ENCODE measurements around the gene IMPDH1. TPM values are rescaled to one million over a fixed set of nuclear protein-coding genes. Genes with fewer than 3 reads are reported as not detected.
"Not testable (repeated sequence)": the region's sequence is repeated elsewhere in the genome, so short reads cannot be mapped to it uniquely, and the experiment has no call there.

IMPDH1 gene
- 10 to 100 TPM; 71.0 to 73.9 TPM for total RNA-seq

GRCh38 chr7:128409596-128410450 lies at the start of gene IMPDH1:
TSS of gene IMPDH1 (minus strand) at chr7:128409982. CDS start at chr7:128409901, 81 bp downstream.
- H3K27me3 Mint-ChIP-seq: peaks cover 14% of the 10 kb centered on the region
- H3K4me1 Mint-ChIP-seq: peaks cover 21% of the 10 kb centered on the region
- no peaks in the 10 kb centered on the region for H3K9me3 Mint-ChIP-seq
- peak within 1 kb of the TSS; percentile 90 for H3K4me3 Mint-ChIP-seq
- DNase-seq: peak; percentile 86
- H3K36me3 Mint-ChIP-seq: no peaks in the 10 kb centered on the region
- H3K27ac Mint-ChIP-seq: peak within 1 kb of the TSS; percentile 54

DNA sequence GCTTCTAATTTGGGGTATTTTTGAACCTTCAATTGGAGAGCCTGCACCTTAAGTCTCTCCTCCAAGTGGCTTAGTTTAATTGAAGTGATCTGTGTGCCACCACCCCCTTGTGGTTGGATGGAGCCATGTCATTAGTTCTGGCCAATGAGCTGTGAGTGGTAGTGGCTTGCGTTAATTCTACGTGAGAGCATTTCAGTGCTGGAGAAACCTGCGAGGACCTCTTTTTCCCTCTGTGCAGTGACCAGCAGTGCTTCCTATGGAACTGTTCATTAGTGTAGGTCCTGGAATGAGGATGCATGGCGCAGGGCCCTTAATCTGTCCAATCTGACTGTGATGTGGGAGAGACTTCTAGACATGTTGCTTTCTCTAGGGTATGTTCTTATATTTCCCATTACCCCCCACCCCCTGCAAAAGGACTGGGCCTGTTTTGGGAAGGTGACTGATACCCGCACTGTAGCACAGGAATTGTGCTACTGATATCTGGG lies 49.7 kb upstream of the IMPDH1 start:
- peaks cover 35% of the 10 kb centered on the region for H3K4me1 Mint-ChIP-seq
- peak overlapping the region; percentile 89 for H3K27ac Mint-ChIP-seq
- peaks cover 52% of the 10 kb centered on the region for H3K36me3 Mint-ChIP-seq
- peak; percentile 62 for DNase-seq
- H3K4me3 Mint-ChIP-seq: peak overlapping the region; percentile 96
- H3K9me3 Mint-ChIP-seq: no peaks in the 10 kb centered on the region
- H3K27me3 Mint-ChIP-seq: no peaks in the 10 kb centered on the region

GRCh38 chr7:128458956-128459355 lies 49.2 kb upstream of the IMPDH1 start:
- Mint-ChIP-seq H3K27me3 (no peaks in the 10 kb centered on the region), H3K9me3 (no peaks in the 10 kb centered on the region), H3K4me1 (peaks cover 40% of the 10 kb centered on the region), H3K36me3 (peaks cover 49% of the 10 kb centered on the region), H3K4me3 (peak overlapping the region; percentile 96), H3K27ac (peak overlapping the region; percentile 93)
- DNase-seq: peak; percentile 43

DNA sequence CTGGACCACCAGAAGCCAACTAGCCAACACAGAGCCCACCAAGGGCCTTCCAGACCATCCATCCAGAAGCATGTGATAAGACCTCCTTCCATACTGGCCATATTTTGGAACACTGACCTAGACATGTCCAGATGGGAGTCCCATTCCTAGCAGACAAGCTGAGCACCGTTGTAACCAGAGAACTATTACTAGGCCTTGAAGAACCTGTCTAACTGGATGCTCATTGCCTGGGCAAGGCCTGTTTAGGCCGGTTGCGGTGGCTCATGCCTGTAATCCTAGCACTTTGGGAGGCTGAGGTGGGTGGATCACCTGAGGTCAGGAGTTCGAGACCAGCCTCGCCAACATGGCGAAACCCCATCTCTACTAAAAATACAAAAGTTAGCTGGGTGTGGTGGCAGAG lies 47.6 kb upstream of the IMPDH1 start:
- not testable (repeated sequence) for H3K9me3 Mint-ChIP-seq, H3K27me3 Mint-ChIP-seq, DNase-seq
- Mint-ChIP-seq H3K27ac (peak overlapping the region; percentile 93), H3K4me3 (peak overlapping the region; percentile 96), H3K4me1 (peaks cover 48% of the 10 kb centered on the region), H3K36me3 (peaks cover 39% of the 10 kb centered on the region)

- H3K4me1 Mint-ChIP-seq: peaks cover 58% of the 10 kb centered on the region
- no peak for DNase-seq
- peaks cover 39% of the 10 kb centered on the region for H3K36me3 Mint-ChIP-seq
- H3K9me3 Mint-ChIP-seq: no peaks in the 10 kb centered on the region
- peak overlapping the region; percentile 96 for H3K4me3 Mint-ChIP-seq
- H3K27me3 Mint-ChIP-seq: peaks cover 15% of the 10 kb centered on the region
- H3K27ac Mint-ChIP-seq: peak overlapping the region; percentile 95
These were observed 46.5 kb upstream of the IMPDH1 start for GRCh38 chr7:128456255-128456725.

DNA sequence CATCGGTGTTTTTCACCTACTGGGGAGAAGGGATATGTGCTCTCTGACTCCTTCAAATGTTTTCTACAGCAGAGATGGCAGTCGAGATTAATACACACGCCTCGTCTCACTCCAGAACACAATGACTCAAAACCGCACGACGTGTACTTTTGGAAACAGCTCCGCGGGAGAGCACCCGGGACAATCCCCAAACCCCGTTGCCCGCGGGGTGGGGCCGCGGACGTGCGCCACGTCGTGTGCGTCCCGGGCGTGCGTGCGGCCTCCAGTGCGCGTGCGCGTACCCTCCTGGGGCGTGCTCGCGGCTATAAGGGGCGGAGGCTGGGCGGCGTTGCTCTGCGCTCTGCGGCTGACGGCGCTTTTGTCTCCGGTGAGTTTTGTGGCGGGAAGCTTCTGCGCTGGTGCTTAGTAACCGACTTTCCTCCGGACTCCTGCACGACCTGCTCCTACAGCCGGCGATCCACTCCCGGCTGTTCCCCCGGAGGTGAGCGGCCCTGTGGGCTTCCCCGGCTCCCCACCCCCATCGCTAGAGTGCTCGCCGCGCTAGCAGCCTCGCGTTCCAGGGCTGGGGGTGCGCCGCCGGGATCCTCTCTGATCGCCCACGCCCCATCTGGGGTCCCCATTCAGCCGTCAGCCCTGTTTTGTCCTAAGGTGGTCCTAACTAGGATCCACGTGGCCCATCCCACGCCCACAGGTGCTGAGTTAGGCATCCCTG lies 45.9 kb upstream of the IMPDH1 start, which contains the start of gene HILPDA:
Gene HILPDA, plus strand, starts transcription at position 336 of the 712 bp plus-strand sequence. CDS start 1,391 bp downstream, outside the sequence.
- Mint-ChIP-seq H3K4me1 (peaks cover 62% of the 10 kb centered on the region), H3K36me3 (peaks cover 39% of the 10 kb centered on the region), H3K9me3 (no peaks in the 10 kb centered on the region), H3K4me3 (peak within 1 kb of the TSS; percentile 96), H3K27ac (peak within 1 kb of the TSS; percentile 98), H3K27me3 (peaks cover 16% of the 10 kb centered on the region)
- DNase-seq: peak; percentile 99

- peaks cover 37% of the 10 kb centered on the region for H3K36me3 Mint-ChIP-seq
- H3K9me3 Mint-ChIP-seq: no peaks in the 10 kb centered on the region
- peaks cover 68% of the 10 kb centered on the region for H3K4me1 Mint-ChIP-seq
- H3K27ac Mint-ChIP-seq: peak overlapping the region; percentile 98
- no peak for DNase-seq
- peaks cover 16% of the 10 kb centered on the region for H3K27me3 Mint-ChIP-seq
- H3K4me3 Mint-ChIP-seq: peak overlapping the region; percentile 96
These were observed 45.2 kb upstream of the IMPDH1 start for GRCh38 chr7:128454808-128455542.

DNA sequence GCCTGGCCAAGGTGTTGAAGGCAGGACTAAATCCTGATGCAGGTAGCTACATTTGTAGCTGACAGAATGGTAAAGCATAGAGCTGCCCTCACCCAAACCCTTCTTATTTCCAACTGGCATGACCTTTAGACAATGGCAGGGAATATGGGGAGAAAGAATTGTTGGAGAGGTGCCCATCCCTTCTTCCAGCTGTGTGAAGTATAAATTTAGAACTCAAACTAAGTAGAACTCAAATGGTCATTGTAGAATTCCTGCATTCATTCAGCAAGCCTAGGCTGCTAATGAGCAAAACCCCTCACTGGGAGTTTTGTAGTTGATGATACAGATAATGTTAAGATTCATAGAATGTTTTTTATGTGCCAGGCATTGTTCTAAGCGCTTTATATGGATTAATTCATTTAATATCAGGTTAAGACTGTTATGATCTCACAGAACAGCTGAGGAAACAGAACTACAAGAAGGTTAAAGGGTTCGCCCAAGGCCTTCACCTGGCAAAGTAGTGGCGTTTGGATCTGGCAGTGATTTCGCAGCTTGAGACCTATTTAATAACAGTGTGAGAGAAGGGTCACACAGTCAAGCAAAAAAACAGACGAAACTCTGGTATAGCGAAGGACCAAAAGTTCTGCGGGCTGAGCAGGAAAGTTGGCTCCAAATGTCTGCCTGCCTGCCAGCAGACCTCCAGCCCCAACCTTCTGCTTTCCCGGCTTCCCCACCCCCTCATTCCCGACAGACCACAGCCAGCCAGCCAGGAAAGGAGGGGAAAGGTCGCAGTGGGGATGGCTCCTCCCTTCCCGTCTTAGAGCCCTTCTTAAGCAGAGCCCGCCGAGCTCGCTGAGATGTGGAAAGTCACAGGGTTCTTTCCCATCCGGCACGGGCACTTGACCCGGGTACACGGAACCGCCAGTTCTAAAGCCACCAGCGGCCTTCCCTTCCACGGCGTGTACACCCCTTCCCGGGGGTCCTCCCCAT lies 44.3 kb upstream of the IMPDH1 start:
- Mint-ChIP-seq H3K4me1 (peaks cover 61% of the 10 kb centered on the region), H3K9me3 (no peaks in the 10 kb centered on the region), H3K27ac (no peak overlapping the region), H3K36me3 (peaks cover 30% of the 10 kb centered on the region), H3K27me3 (peaks cover 16% of the 10 kb centered on the region), H3K4me3 (no peak overlapping the region)
- DNase-seq: no peak

DNA sequence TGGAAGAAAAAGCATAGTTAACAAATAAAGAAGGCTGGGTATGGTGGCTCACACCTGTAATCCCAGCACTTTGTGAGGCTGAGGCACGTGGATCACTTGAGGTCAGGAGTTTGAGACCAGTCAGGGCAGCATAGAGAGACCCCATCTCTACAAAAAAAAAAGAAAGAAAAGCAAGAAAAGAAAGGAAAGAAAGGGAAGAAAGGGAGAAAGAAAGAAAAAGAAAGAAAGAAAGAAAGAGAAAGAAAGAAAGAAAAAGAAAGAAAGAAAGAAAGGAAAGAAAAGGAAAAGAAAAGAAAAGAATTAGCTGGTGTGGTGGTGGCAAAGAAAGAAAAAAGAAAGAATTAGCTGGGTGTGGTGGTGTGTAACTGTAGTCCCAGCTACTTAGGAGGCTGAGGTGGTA lies 42.8 kb upstream of the IMPDH1 start:
- DNase-seq: no peak
- peaks cover 16% of the 10 kb centered on the region for H3K27me3 Mint-ChIP-seq
- peaks cover 55% of the 10 kb centered on the region for H3K4me1 Mint-ChIP-seq
- no peak overlapping the region for H3K4me3 Mint-ChIP-seq
- peaks cover 17% of the 10 kb centered on the region for H3K36me3 Mint-ChIP-seq
- H3K27ac Mint-ChIP-seq: peak overlapping the region; percentile 22
- no peaks in the 10 kb centered on the region for H3K9me3 Mint-ChIP-seq

- peaks cover 16% of the 10 kb centered on the region for H3K27me3 Mint-ChIP-seq
- no peaks in the 10 kb centered on the region for H3K9me3 Mint-ChIP-seq
- H3K4me1 Mint-ChIP-seq: peaks cover 51% of the 10 kb centered on the region
- no peak for DNase-seq
- H3K27ac Mint-ChIP-seq: no peak overlapping the region
- H3K4me3 Mint-ChIP-seq: no peak overlapping the region
- peaks cover 2% of the 10 kb centered on the region for H3K36me3 Mint-ChIP-seq
These were observed 41.1 kb upstream of the IMPDH1 start for GRCh38 chr7:128450913-128451312.

GRCh38 chr7:128450409-128450808 lies 40.6 kb upstream of the IMPDH1 start:
- Mint-ChIP-seq H3K27ac (no peak overlapping the region), H3K4me3 (no peak overlapping the region), H3K4me1 (peaks cover 50% of the 10 kb centered on the region)

GRCh38 chr7:128448751-128449302 lies 39.0 kb upstream of the IMPDH1 start:
- no peak overlapping the region for H3K27ac Mint-ChIP-seq
- no peak for DNase-seq
- H3K9me3 Mint-ChIP-seq: no peaks in the 10 kb centered on the region
- no peak overlapping the region for H3K4me3 Mint-ChIP-seq
- peaks cover 16% of the 10 kb centered on the region for H3K27me3 Mint-ChIP-seq
- H3K36me3 Mint-ChIP-seq: peaks cover 2% of the 10 kb centered on the region
- H3K4me1 Mint-ChIP-seq: peaks cover 34% of the 10 kb centered on the region

More at GRCh38 chr7:128450409-128450808, 40.6 kb upstream of the IMPDH1 start:
- DNase-seq: no peak
- H3K36me3 Mint-ChIP-seq: peaks cover 2% of the 10 kb centered on the region
- peaks cover 16% of the 10 kb centered on the region for H3K27me3 Mint-ChIP-seq
- no peaks in the 10 kb centered on the region for H3K9me3 Mint-ChIP-seq

DNA sequence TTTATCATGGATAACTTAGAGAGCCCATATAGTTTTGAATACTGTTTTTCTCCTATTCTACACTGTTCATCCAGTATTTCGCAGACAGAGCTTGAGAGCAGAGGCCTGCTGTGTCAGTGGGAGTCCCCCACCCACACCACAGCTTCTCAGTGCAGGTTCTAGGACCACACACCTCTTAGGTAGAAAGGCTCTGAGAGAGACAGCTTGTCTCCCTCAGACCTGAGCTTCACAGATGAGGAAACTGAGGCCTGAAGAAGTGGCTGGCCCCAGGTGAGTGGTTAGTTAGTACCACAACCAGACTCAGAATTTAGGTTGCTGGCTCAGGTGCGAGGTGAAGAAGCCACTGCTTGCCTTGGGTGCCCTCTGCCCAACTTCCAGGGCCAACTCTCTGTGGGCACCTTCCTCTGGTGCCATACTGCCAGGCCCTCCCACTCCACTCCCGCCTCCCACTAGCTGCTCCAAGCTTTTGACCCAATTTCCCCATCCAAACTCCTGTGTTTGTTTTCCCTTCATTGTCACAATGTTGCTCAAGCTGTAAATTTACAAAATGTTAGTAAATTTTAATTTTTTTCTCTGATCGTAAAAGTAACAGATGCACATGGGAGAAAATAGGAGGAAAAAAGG lies 38.3 kb upstream of the IMPDH1 start:
- peaks cover 16% of the 10 kb centered on the region for H3K27me3 Mint-ChIP-seq
- peaks cover 2% of the 10 kb centered on the region for H3K36me3 Mint-ChIP-seq
- peaks cover 32% of the 10 kb centered on the region for H3K4me1 Mint-ChIP-seq
- no peak overlapping the region for H3K27ac Mint-ChIP-seq
- no peaks in the 10 kb centered on the region for H3K9me3 Mint-ChIP-seq
- peak; percentile 17 for DNase-seq
- no peak overlapping the region for H3K4me3 Mint-ChIP-seq

Data from activated naive CD8-positive, alpha-beta T cell treated with anti-CD3 and anti-CD28 coated beads for 36 hours (primary cell).